Measurements from ENCODE around the gene TAF4B.

The TAF4B gene

GRCh38 chr18:26262156-26262555 lies 35.9 kb downstream of the TAF4B start:
- H3K4me3 ChIP-seq (ENCODE audit: low read depth, low read length): no peak overlapping the region
- TF ChIP-seq CTCF (IDR thresholded peaks at IDR 0.05; ENCODE audit: control insufficient read depth, extremely low read depth, insufficient read depth): no peak
- no peak for DNase-seq (ENCODE audit: low read depth)

GRCh38 chr18:26267357-26267930 lies 41.2 kb downstream of the TAF4B start:
- no peak for DNase-seq (ENCODE audit: low read depth)
- H3K4me3 ChIP-seq (ENCODE audit: low read depth, low read length): no peak overlapping the region
- no peak for TF ChIP-seq CTCF (IDR thresholded peaks at IDR 0.05; ENCODE audit: control insufficient read depth, extremely low read depth, insufficient read depth)

GRCh38 chr18:26268454-26268853 lies 42.2 kb downstream of the TAF4B start:
- no peak overlapping the region for H3K4me3 ChIP-seq (ENCODE audit: low read depth, low read length)
- DNase-seq (ENCODE audit: low read depth): no peak
- no peak for TF ChIP-seq CTCF (IDR thresholded peaks at IDR 0.05; ENCODE audit: control insufficient read depth, extremely low read depth, insufficient read depth)

- no peak for TF ChIP-seq CTCF (IDR thresholded peaks at IDR 0.05; ENCODE audit: control insufficient read depth, extremely low read depth, insufficient read depth)
- no peak for DNase-seq (ENCODE audit: low read depth)
- no peak overlapping the region for H3K4me3 ChIP-seq (ENCODE audit: low read depth, low read length)
Measured at GRCh38 chr18:26271917-26272549, 45.8 kb downstream of the TAF4B start.

- TF ChIP-seq CTCF (IDR thresholded peaks at IDR 0.05; ENCODE audit: control insufficient read depth, extremely low read depth, insufficient read depth): no peak
- no peak for DNase-seq (ENCODE audit: low read depth)
- no peak overlapping the region for H3K4me3 ChIP-seq (ENCODE audit: low read depth, low read length)
Measured at GRCh38 chr18:26277374-26277773, 51.1 kb downstream of the TAF4B start.

GRCh38 chr18:26279428-26279827 lies 53.2 kb downstream of the TAF4B start:
- no peak for TF ChIP-seq CTCF (IDR thresholded peaks at IDR 0.05; ENCODE audit: control insufficient read depth, extremely low read depth, insufficient read depth)

GRCh38 chr18:26286008-26286407 lies 59.8 kb downstream of the TAF4B start:
- DNase-seq (ENCODE audit: low read depth): no peak
- TF ChIP-seq CTCF (IDR thresholded peaks at IDR 0.05; ENCODE audit: control insufficient read depth, extremely low read depth, insufficient read depth): no peak
- no peak overlapping the region for H3K4me3 ChIP-seq (ENCODE audit: low read depth, low read length)

More at GRCh38 chr18:26279428-26279827, 53.2 kb downstream of the TAF4B start:
- no peak for DNase-seq (ENCODE audit: low read depth)
- no peak overlapping the region for H3K4me3 ChIP-seq (ENCODE audit: low read depth, low read length)

All from LNCaP clone FGC (cell line).